HepG2 (cell line): ENCODE results near the gene FRMD5. TPM values are rescaled to one million over a fixed set of nuclear protein-coding genes. Genes with fewer than 3 reads are reported as not detected.

Experiments
- ATAC-seq: fragments of 200-7000 bp; cut with Tn5 transposase; 3 replicates; pipeline ENCODE4 v1.9.1; 2020; ENCODE audit warnings: mild to moderate bottlenecking, moderate library complexity
- BruUV-seq: library from RNA; stranded (reverse); fragments of 400-500 nt; replicated peaks from 2 replicates; lab custom pipeline; 2021; lab: Mats Ljungman, UMichigan
- CTCF ChIA-PET: fragments of 300-600 bp; formaldehyde crosslinking; extraction: SDS; loops from one replicate; lab custom pipeline; 2021; ENCODE audit warnings: low total read pairs, inconsistent platforms, low intra/inter-chr PET ratio; lab: Yijun Ruan, JAX
- POLR2A ChIA-PET: fragments of 350-600 bp; sonication (Branson Sonifier 250); formaldehyde crosslinking; loops from one replicate; lab custom pipeline; 2020; ENCODE audit warnings: antibody characterized with exemption, inconsistent platforms; lab: Yijun Ruan, JAX
- DNase-seq: peaks from one replicate; pipeline ENCODE4 v3.0.0-alpha.2; 2015; ENCODE audit warnings: low spot score
- FAIRE-seq: peaks from 3 replicates; lab custom pipeline; 2011; peaks lifted over from hg19 to GRCh38; lab: Jason Lieb, UNC
- H2AFZ ChIP-seq: one replicate; pipeline ENCODE4 v1.6.1; 2011; ENCODE audit warnings: low read length, inconsistent platforms
- H3K27ac ChIP-seq: fragments of 300-600 bp; 3 replicates; pipeline ENCODE4 v1.8.0; 2011; ENCODE audit warnings: mixed run types, mild to moderate bottlenecking, mixed read lengths, low read length, inconsistent platforms; ENCODE audit not compliant: insufficient read depth; ENCODE audit errors: extremely low read length
- H3K27me3 ChIP-seq, 2 experiments: fragments of 200-600 bp in 1 of 2; 2 replicates in 1 of 2; 3 replicates in 1 of 2; pipeline versions ENCODE4 v1.6.0 to v1.8.0; 2011; ENCODE audit warnings: low read length in 2 of 2, mild to moderate bottlenecking in 2 of 2, moderate library complexity in 2 of 2, inconsistent platforms in 1 of 2; ENCODE audit not compliant: insufficient read depth in 2 of 2, control insufficient read depth in 1 of 2
- H3K36me3 ChIP-seq, 2 experiments: fragments of 200-600 bp in 1 of 2; replicated peaks in 1 of 2; 2 replicates in 1 of 2; 3 replicates in 1 of 2; pipeline versions ENCODE4 v1.5.1 to v1.8.0; 2011; ENCODE audit warnings: low read length in 2 of 2, inconsistent platforms in 1 of 2; ENCODE audit not compliant: insufficient read depth in 2 of 2, control insufficient read depth in 1 of 2
- H3K4me1 ChIP-seq: 2 replicates; pipeline ENCODE4 v1.5.1; 2012; ENCODE audit warnings: low read length, inconsistent platforms; ENCODE audit not compliant: insufficient read depth
- H3K4me2 ChIP-seq: 2 replicates; pipeline ENCODE4 v1.6.0; 2011; ENCODE audit warnings: low read depth, low read length, inconsistent platforms
- H3K4me3 ChIP-seq, 3 experiments: fragments of 200-600 bp in 1 of 3; sonication (generic), shearing (Covaris generic) in 1 of 3; replicated peaks in 1 of 3; 2 replicates each; pipeline ENCODE4 v1.5.1; 2011 to 2016; ENCODE audit warnings: low read length in 3 of 3, inconsistent platforms in 2 of 3, low read depth in 2 of 3, mild to moderate bottlenecking in 2 of 3, control low read depth in 1 of 3, mixed read lengths in 1 of 3; ENCODE audit not compliant: insufficient read depth in 1 of 3
- H3K79me2 ChIP-seq: one replicate; pipeline ENCODE4 v1.6.1; 2011; ENCODE audit warnings: low read length, inconsistent platforms; ENCODE audit not compliant: insufficient read depth
- H3K9ac ChIP-seq: 2 replicates; pipeline ENCODE4 v1.6.0; 2011; ENCODE audit warnings: mild to moderate bottlenecking, low read depth, low read length, inconsistent platforms; ENCODE audit not compliant: insufficient read depth
- H3K9me3 ChIP-seq: 2 replicates; pipeline ENCODE4 v1.5.1; 2012; ENCODE audit warnings: mild to moderate bottlenecking, low read length
- H4K20me1 ChIP-seq: 2 replicates; pipeline ENCODE4 v1.6.0; 2011; ENCODE audit warnings: inconsistent platforms, mild to moderate bottlenecking, low read length, moderate library complexity; ENCODE audit not compliant: insufficient read depth
- CAMTA2 ChIP-seq: sonication (generic); formaldehyde crosslinking; IDR thresholded peaks from 2 replicates; pipeline ENCODE4 v1.4.0; 2020; ENCODE audit warnings: mild to moderate bottlenecking, missing genetic modification reagents, borderline replicate concordance
- DRAP1 ChIP-seq: IDR thresholded peaks from 2 replicates; pipeline ENCODE4 v1.6.1; 2016; ENCODE audit warnings: missing genetic modification reagents, missing compliant biosample characterization
- GLI4 ChIP-seq: sonication (generic); formaldehyde crosslinking; IDR thresholded peaks from 2 replicates; pipeline ENCODE4 v1.5.1; 2020; ENCODE audit warnings: missing genetic modification reagents, mild to moderate bottlenecking, moderate library complexity, borderline replicate concordance
- GZF1 ChIP-seq: sonication (generic); formaldehyde crosslinking; IDR thresholded peaks from 2 replicates; pipeline ENCODE4 v1.5.1; 2020; ENCODE audit warnings: mild to moderate bottlenecking, missing genetic modification reagents
- ISX ChIP-seq: sonication (generic); formaldehyde crosslinking; conservative IDR thresholded peaks from 2 replicates; pipeline ENCODE4 v1.5.0; 2020; ENCODE audit warnings: missing genetic modification reagents
- KLF12 ChIP-seq: sonication (generic); formaldehyde crosslinking; IDR thresholded peaks from 2 replicates; pipeline ENCODE4 v1.4.0; 2020; ENCODE audit warnings: missing genetic modification reagents, borderline replicate concordance
- MAF1 ChIP-seq: sonication (generic); formaldehyde crosslinking; IDR thresholded peaks from 2 replicates; pipeline ENCODE4 v1.5.0; 2020; ENCODE audit warnings: missing genetic modification reagents, borderline replicate concordance
- MEIS2 ChIP-seq: sonication (generic); formaldehyde crosslinking; IDR thresholded peaks from 2 replicates; pipeline ENCODE4 v1.9.0; 2021; ENCODE audit warnings: mild to moderate bottlenecking, missing genetic modification reagents
- POGK ChIP-seq: sonication (generic); formaldehyde crosslinking; conservative IDR thresholded peaks from 2 replicates; pipeline ENCODE4 v1.8.0; 2022; ENCODE audit warnings: mild to moderate bottlenecking, moderate library complexity, missing genetic modification reagents
- POGZ ChIP-seq: sonication (generic); formaldehyde crosslinking; IDR thresholded peaks from 2 replicates; pipeline ENCODE4 v1.4.0; 2020; ENCODE audit warnings: mild to moderate bottlenecking, missing genetic modification reagents
- SALL1 ChIP-seq: sonication (generic); formaldehyde crosslinking; IDR thresholded peaks from 2 replicates; pipeline ENCODE4 v1.8.0; 2022; ENCODE audit warnings: mild to moderate bottlenecking, missing genetic modification reagents
- ZFP36L2 ChIP-seq: sonication (generic); formaldehyde crosslinking; IDR thresholded peaks from 2 replicates; pipeline ENCODE4 v1.4.0; 2020; ENCODE audit warnings: missing genetic modification reagents
- ZKSCAN1 ChIP-seq: fragments of 150-350 bp; IDR thresholded peaks from 2 replicates; pipeline ENCODE4 v1.6.1; 2014; ENCODE audit warnings: low read length
- ZMAT3 ChIP-seq: sonication (generic); formaldehyde crosslinking; conservative IDR thresholded peaks from 2 replicates; pipeline ENCODE4 v1.7.0; 2021; ENCODE audit warnings: missing genetic modification reagents
- ZNF224 ChIP-seq: sonication (generic); formaldehyde crosslinking; IDR thresholded peaks from 2 replicates; pipeline ENCODE4 v1.5.0; 2020; ENCODE audit warnings: mild to moderate bottlenecking, missing genetic modification reagents
- ZNF30 ChIP-seq: sonication (generic); formaldehyde crosslinking; IDR thresholded peaks from 2 replicates; pipeline ENCODE4 v1.5.0; 2020; ENCODE audit warnings: mild to moderate bottlenecking, missing genetic modification reagents
- ZNF543 ChIP-seq: sonication (generic); formaldehyde crosslinking; IDR thresholded peaks from 2 replicates; pipeline ENCODE4 v1.4.0; 2020; ENCODE audit warnings: mild to moderate bottlenecking, missing genetic modification reagents
- WGBS: methylation state at CpG from one replicate; pipeline ENCODE4 v1.1.6; 2017; ENCODE audit warnings: low lambda C conversion rate; 5-methylcytosine and 5-hydroxymethylcytosine counted together
- in situ Hi-C: cut with HindIII; loops from 2 replicates; pipeline ENCODE4 v1.10.0; 2017; ENCODE audit warnings: low pct_unique_long_range_greater_than_20kb; ENCODE audit not compliant: extremely low pct_ligation_motif_present
- intact Hi-C: fragments of 100-400 bp; cut with micrococcal nuclease; formaldehyde crosslinking; loops from one replicate; pipeline ENCODE4 v1.10.0; 2022; ENCODE audit not compliant: unreplicated experiment
- polyA plus RNA-seq, 8 experiments: library from polyadenylated mRNA; depleted of rRNA in 3 of 8; stranded (reverse) in 7 of 8; unstranded in 1 of 8; fragments of >200 nt; fragmentation: Illumina TruSeq in 4 of 8; extraction: Trizol in 4 of 8; gene quantifications; 2 replicates each; pipeline versions ENCODE4 v1.2.1 to v1.2.3, GENCODE V29; 2011 to 2016; ENCODE audit warnings: low read depth in 4 of 8, missing spikeins in 1 of 8, mixed read lengths in 1 of 8; ENCODE audit not compliant: insufficient read depth in 1 of 8
- total RNA-seq, 5 experiments: library from RNA; depleted of rRNA; stranded (reverse); fragments of >200 nt; fragmentation: Illumina TruSeq; extraction: Trizol; gene quantifications; 2 replicates each; pipeline ENCODE4 v1.2.3, GENCODE V29; 2016; ENCODE audit warnings: low read depth in 1 of 5

The FRMD5 gene
- total and polyA plus RNA-seq, 2 of the 13 experiments (the other 11 are each of a cell fraction or from before 2014, with no cell fraction given): 0.93 to 1.5 TPM

GRCh38 chr15:43985976-43986680 is 208.9 kb downstream of the FRMD5 start:
- no peak overlapping the region for H3K27ac ChIP-seq
- no TSS peak for BruUV-seq
- intact Hi-C loops: no loop called here
- POLR2A ChIA-PET: no interaction called here
- WGBS: 38% methylated on average over 7 of the region's 7 CpGs
- TF ChIP-seq ZNF224 (CRISPR knock-in tag) (no peak), MEIS2 (CRISPR knock-in tag) (no peak), POGZ (CRISPR knock-in tag) (no peak), CAMTA2 (CRISPR knock-in tag) (no peak), GLI4 (no peak), POGK (CRISPR knock-in tag) (no peak), MAF1 (CRISPR knock-in tag) (no peak), ZNF543 (CRISPR knock-in tag) (no peak), SALL1 (CRISPR knock-in tag) (no peak), KLF12 (CRISPR knock-in tag) (no peak), ISX (CRISPR knock-in tag) (no peak), ZNF30 (CRISPR knock-in tag) (no peak), ZMAT3 (no peak), ZFP36L2 (CRISPR knock-in tag) (no peak), GZF1 (no peak), DRAP1 (no peak), ZKSCAN1 (no peak)
- TF ChIP-seq, all 625 proteins: peak for 0
- in situ Hi-C loops: no loop called here
- Histone ChIP-seq H3K36me3 (no peaks in the 10 kb centered on the region), H3K27me3 (no peaks in the 10 kb centered on the region; a peak in 2 of 5 replicates), H3K79me2 (no peaks in the 10 kb centered on the region), H3K4me2 (no peak overlapping the region), H2AFZ (no peak overlapping the region), H3K4me1 (no peaks in the 10 kb centered on the region), H4K20me1 (no peaks in the 10 kb centered on the region), H3K9me3 (no peaks in the 10 kb centered on the region), H3K9ac (no peak overlapping the region), H3K4me3 (no peak overlapping the region)
- DNase-seq: no peak
- FAIRE-seq: no peak
- ATAC-seq: no peak
- CTCF ChIA-PET: no interaction called here
